B cell (primary cell): ENCODE measurements around the gene TMEM14A. TPM values are rescaled to one million over a fixed set of nuclear protein-coding genes. Genes with fewer than 3 reads are reported as not detected.

ENCODE experiments used
- ATAC-seq: fragments of 200-7000 bp; cut with Tn5 transposase; one replicate; pipeline ENCODE4 v1.10.0; 2021; ENCODE audit warnings: low read depth, mild to moderate bottlenecking, moderate number of reproducible peaks, moderate library complexity
- CTCF ChIA-PET: fragments of 350-600 bp; sonication (Branson Sonifier 250); formaldehyde crosslinking; loops from one replicate; lab custom pipeline; 2021; ENCODE audit warnings: antibody characterized with exemption, inconsistent platforms; lab: Charles Lee
- POLR2A ChIA-PET: fragments of 350-600 bp; sonication (Branson Sonifier 250); formaldehyde crosslinking; loops from one replicate; lab custom pipeline; 2021; ENCODE audit warnings: antibody characterized with exemption; lab: Charles Lee
- DNase-seq: peaks from one replicate; pipeline ENCODE4 v3.0.0; 2013
- H2AFZ ChIP-seq: 2 replicates; pipeline ENCODE4 v1.6.1; 2012; ENCODE audit warnings: mild to moderate bottlenecking, low read depth, low read length; ENCODE audit not compliant: insufficient read depth, poor library complexity, severe bottlenecking
- H3K27ac ChIP-seq, 2 donors: 1 replicate in 1 of 2; 2 replicates in 1 of 2; pipeline ENCODE4 v1.5.1; 2012 to 2013; ENCODE audit warnings: low read length in 2 of 2, mild to moderate bottlenecking in 2 of 2, moderate library complexity in 1 of 2
- H3K27me3 ChIP-seq, 4 experiments: fragments of 200-600 bp in 1 of 4; sonication (generic) in 1 of 4; replicated peaks in 1 of 4; 1 replicate in 2 of 4; 2 replicates in 2 of 4; pipeline versions ENCODE4 v1.6.1 to v1.7.0; 2013 to 2016; ENCODE audit warnings: low read length in 3 of 4, mild to moderate bottlenecking in 2 of 4, mixed read lengths in 1 of 4, moderate library complexity in 1 of 4; ENCODE audit not compliant: insufficient read depth in 4 of 4, control insufficient read depth in 3 of 4; ENCODE audit errors: control extremely low read depth in 1 of 4
- H3K36me3 ChIP-seq, 2 experiments: replicated peaks in 1 of 2; 1 replicate in 1 of 2; 2 replicates in 1 of 2; pipeline versions ENCODE4 v1.6.1 to v1.7.1; 2013; ENCODE audit warnings: low read length in 1 of 2; ENCODE audit not compliant: insufficient read depth in 2 of 2, control insufficient read depth in 1 of 2; ENCODE audit errors: control extremely low read depth in 1 of 2, extremely low read depth in 1 of 2
- H3K4me1 ChIP-seq, 2 donors: fragments of 200-600 bp in 1 of 2; sonication (generic) in 1 of 2; 1 replicate in 1 of 2; 2 replicates in 1 of 2; pipeline versions ENCODE4 v1.5.1 to v1.6.1; 2013 to 2017; ENCODE audit warnings: low read length in 2 of 2; ENCODE audit not compliant: control insufficient read depth in 2 of 2, insufficient read depth in 2 of 2
- H3K4me2 ChIP-seq: replicated peaks from 2 replicates; pipeline ENCODE3; 2012; ENCODE audit warnings: mild to moderate bottlenecking, low read depth, low read length; ENCODE audit not compliant: poor library complexity, severe bottlenecking
- H3K4me3 ChIP-seq, 5 experiments: fragments of 200-600 bp in 1 of 5; sonication (generic) in 1 of 5; 1 replicate in 3 of 5; 2 replicates in 2 of 5; pipeline versions ENCODE4 v1.5.1 to v1.7.0; 2011 to 2016; ENCODE audit warnings: low read length in 4 of 5, mild to moderate bottlenecking in 4 of 5, low read depth in 2 of 5, control low read depth in 1 of 5, moderate library complexity in 1 of 5; ENCODE audit not compliant: insufficient read depth in 1 of 5; ENCODE audit errors: control extremely low read depth in 1 of 5, extremely low read depth in 1 of 5
- H3K79me2 ChIP-seq: fragments of 200-600 bp; sonication (generic); one replicate; pipeline ENCODE4 v1.6.0; 2016; ENCODE audit warnings: low read length; ENCODE audit not compliant: control insufficient read depth, insufficient read depth
- H3K9ac ChIP-seq: fragments of 200-600 bp; sonication (generic); 2 replicates; pipeline ENCODE4 v1.6.1; 2017; ENCODE audit warnings: mild to moderate bottlenecking, low read length, moderate library complexity
- H3K9me3 ChIP-seq, 3 donors: one replicate each; pipeline versions ENCODE4 v1.6.1 to v1.7.1; 2013; ENCODE audit warnings: low read length in 2 of 3; ENCODE audit not compliant: control insufficient read depth in 2 of 3, insufficient read depth in 1 of 3; ENCODE audit errors: control extremely low read depth in 1 of 3
- H4K20me1 ChIP-seq: 2 replicates; pipeline ENCODE4 v1.6.0; 2012; ENCODE audit warnings: mild to moderate bottlenecking, low read length; ENCODE audit not compliant: insufficient read depth, control insufficient read depth, poor library complexity, severe bottlenecking
- H3K27ac Mint-ChIP-seq: one replicate; pipeline ENCODE4 v1.8.0; 2021; ENCODE audit warnings: mixed read lengths
- H3K27me3 Mint-ChIP-seq: one replicate; pipeline ENCODE4 v1.8.0; 2021; ENCODE audit warnings: mixed read lengths
- H3K4me1 Mint-ChIP-seq: one replicate; pipeline ENCODE4 v1.8.0; 2021; ENCODE audit warnings: mixed read lengths
- H3K4me3 Mint-ChIP-seq: one replicate; pipeline ENCODE4 v1.8.0; 2021; ENCODE audit warnings: mixed read lengths
- H3K9me3 Mint-ChIP-seq: one replicate; pipeline ENCODE4 v1.8.0; 2022; ENCODE audit warnings: mixed read lengths; ENCODE audit not compliant: insufficient read depth
- CTCF ChIP-seq: fragments of 200-600 bp; IDR thresholded peaks from one replicate; pipeline ENCODE4 v1.8.0; 2022; ENCODE audit warnings: antibody characterized with exemption, mild to moderate bottlenecking
- EZH2 ChIP-seq: IDR thresholded peaks from 2 replicates; pipeline ENCODE4 v1.6.1; 2012; ENCODE audit warnings: borderline replicate concordance, low read depth, mild to moderate bottlenecking, moderate library complexity, low read length; ENCODE audit not compliant: insufficient read depth, poor library complexity, severe bottlenecking
- WGBS: methylation state at CpG from one replicate; pipeline ENCODE4 v1.1.5; 2013; ENCODE audit warnings: missing lambda C conversion rate; ENCODE audit not compliant: insufficient coverage; 5-methylcytosine and 5-hydroxymethylcytosine counted together
- intact Hi-C: fragments of 100-400 bp; cut with micrococcal nuclease; formaldehyde crosslinking; loops from one replicate; pipeline ENCODE4 v1.10.0; 2022
- polyA plus RNA-seq: library from polyadenylated mRNA; depleted of rRNA; stranded (reverse); fragments of >200 nt; gene quantifications from 2 replicates; pipeline ENCODE4 v1.2.3, GENCODE V29; 2012
- total RNA-seq, 2 donors: library from RNA; stranded (reverse); fragments of 120-200 nt in 1 of 2; gene quantifications; 1 replicate in 1 of 2; 2 replicates in 1 of 2; pipeline versions ENCODE4 v1.2.3 to v1.2.4, GENCODE V29; 2013 to 2022

TMEM14A gene
- total and polyA plus RNA-seq, 2 donors (not counting 1 experiment from before 2014, with no cell fraction given): 5.2 to 9.5 TPM

GRCh38 chr6:52664991-52665686, 5.8 kb upstream of the TMEM14A start:
- Histone ChIP-seq H3K79me2 (no peaks in the 10 kb centered on the region), H3K27me3 (peaks cover 0 to 7% (median 0%) of the 10 kb centered on the region in 4 experiments), H2AFZ (peak overlapping the region; percentile 95), H3K36me3 (no peaks in the 10 kb centered on the region), H3K9ac (peak overlapping the region; percentile 72), H3K9me3 (no peaks in the 10 kb centered on the region), H3K4me2 (peak overlapping the region; percentile 97), H3K27ac (no peak overlapping the region), H3K4me1 (peaks cover 18 to 20% of the 10 kb centered on the region in 2 donors), H3K4me3 (peak overlapping the region in 2 of 5 experiments; percentile 70 to 83), H4K20me1 (no peaks in the 10 kb centered on the region)
- intact Hi-C loops: loop anchor here (2.0 to 5.0 kb wide), 2 partner anchors 88 to 168 kb away; partner anchors contain the start of gene TRAM2
- Mint-ChIP-seq H3K9me3 (no peaks in the 10 kb centered on the region), H3K27ac (no peak overlapping the region), H3K4me1 (peaks cover 16% of the 10 kb centered on the region), H3K4me3 (no peak overlapping the region), H3K27me3 (no peaks in the 10 kb centered on the region)
- ChIA-PET CTCF (interaction anchor here (0.5 to 2.3 kb wide), 9 partner anchors 9 to 379 kb away, joined by 3 to 13 read pairs (median 6); partner anchors contain the start of gene TRAM2), POLR2A (no interaction called here)
- no peak for ATAC-seq
- TF ChIP-seq EZH2 (no peak), CTCF (no peak)
- 90% methylated on average over 9 of the region's 10 CpGs for WGBS
- no peak for DNase-seq

GRCh38 chr6:52666071-52666470, 4.8 kb upstream of the TMEM14A start:
- WGBS: 80% methylated on average over 1 of the region's 2 CpGs
- Histone ChIP-seq H3K4me2 (no peak overlapping the region), H4K20me1 (no peaks in the 10 kb centered on the region), H3K79me2 (no peaks in the 10 kb centered on the region), H3K27me3 (peaks cover 0 to 7% (median 0%) of the 10 kb centered on the region in 4 experiments), H3K36me3 (no peaks in the 10 kb centered on the region), H3K4me1 (peaks cover 22 to 26% of the 10 kb centered on the region in 2 donors), H3K27ac (no peak overlapping the region), H3K9ac (no peak overlapping the region), H3K4me3 (no peak overlapping the region), H3K9me3 (no peaks in the 10 kb centered on the region), H2AFZ (no peak overlapping the region)
- no peaks in the 10 kb centered on the region for H3K27me3 Mint-ChIP-seq
- ATAC-seq: no peak
- no peak overlapping the region for H3K27ac Mint-ChIP-seq
- no peaks in the 10 kb centered on the region for H3K9me3 Mint-ChIP-seq
- H3K4me1 Mint-ChIP-seq: peaks cover 22% of the 10 kb centered on the region
- TF ChIP-seq EZH2 (no peak), CTCF (no peak)
- CTCF ChIA-PET: interaction anchor here (2.3 kb wide), 2 partner anchors 251 to 380 kb away, joined by 8 to 10 read pairs; no protein-coding TSS in a partner anchor
- intact Hi-C loops: no loop called here
- H3K4me3 Mint-ChIP-seq: no peak overlapping the region
- POLR2A ChIA-PET: no interaction called here
- no peak for DNase-seq
